DND-41 (cell line): Measurements from ENCODE around the gene OLFM3.

ENCODE experiments used
- EZH2 ChIP-seq: IDR thresholded peaks from 3 replicates; pipeline ENCODE4 v1.6.1; 2012; ENCODE audit warnings: borderline replicate concordance, low read depth, mild to moderate bottlenecking, moderate library complexity, low read length, inconsistent platforms; ENCODE audit not compliant: severe bottlenecking
- TF ChIP-seq, protein P1 (sequence below): IDR thresholded peaks from 2 replicates; pipeline ENCODE4 v1.5.1; 2012; ENCODE audit warnings: borderline replicate concordance, low read length, moderate library complexity, mild to moderate bottlenecking; ENCODE audit not compliant: poor library complexity, severe bottlenecking; ENCODE audit errors: extremely low read depth

DNA sequence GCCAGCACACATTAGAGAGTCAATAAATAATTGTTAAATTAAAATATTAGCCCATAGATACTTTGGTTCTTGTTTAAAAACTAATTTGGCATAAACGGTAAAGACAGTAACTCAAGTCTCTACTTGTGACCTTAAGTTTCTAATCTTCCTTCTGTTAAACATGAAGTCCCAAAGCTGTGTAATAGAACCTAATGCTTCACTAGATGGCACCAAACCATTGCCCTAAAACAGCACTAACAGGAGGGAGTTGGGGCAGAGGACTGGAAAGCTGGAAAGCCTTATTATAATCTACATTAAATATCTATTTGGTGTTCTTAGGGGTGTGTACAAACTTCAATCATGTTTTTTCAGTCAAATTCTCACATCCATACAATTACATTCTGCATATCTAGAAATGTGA lies 176.7 kb downstream of the OLFM3 start:
- TF ChIP-seq, protein P1, sequence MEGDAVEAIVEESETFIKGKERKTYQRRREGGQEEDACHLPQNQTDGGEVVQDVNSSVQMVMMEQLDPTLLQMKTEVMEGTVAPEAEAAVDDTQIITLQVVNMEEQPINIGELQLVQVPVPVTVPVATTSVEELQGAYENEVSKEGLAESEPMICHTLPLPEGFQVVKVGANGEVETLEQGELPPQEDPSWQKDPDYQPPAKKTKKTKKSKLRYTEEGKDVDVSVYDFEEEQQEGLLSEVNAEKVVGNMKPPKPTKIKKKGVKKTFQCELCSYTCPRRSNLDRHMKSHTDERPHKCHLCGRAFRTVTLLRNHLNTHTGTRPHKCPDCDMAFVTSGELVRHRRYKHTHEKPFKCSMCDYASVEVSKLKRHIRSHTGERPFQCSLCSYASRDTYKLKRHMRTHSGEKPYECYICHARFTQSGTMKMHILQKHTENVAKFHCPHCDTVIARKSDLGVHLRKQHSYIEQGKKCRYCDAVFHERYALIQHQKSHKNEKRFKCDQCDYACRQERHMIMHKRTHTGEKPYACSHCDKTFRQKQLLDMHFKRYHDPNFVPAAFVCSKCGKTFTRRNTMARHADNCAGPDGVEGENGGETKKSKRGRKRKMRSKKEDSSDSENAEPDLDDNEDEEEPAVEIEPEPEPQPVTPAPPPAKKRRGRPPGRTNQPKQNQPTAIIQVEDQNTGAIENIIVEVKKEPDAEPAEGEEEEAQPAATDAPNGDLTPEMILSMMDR: peak; percentile 65
- TF ChIP-seq EZH2: no peak
